ENCODE data around the gene IRF2BP2.

Gene IRF2BP2

GRCh38 chr1:234561319-234561718, 48.7 kb downstream of the IRF2BP2 start:
- Histone ChIP-seq H3K36me3 (no peaks in the 10 kb centered on the region), H3K9me3 (ENCODE audit: severe bottlenecking) (no peaks in the 10 kb centered on the region), H3K27ac (no peak overlapping the region), H3K27me3 (ENCODE audit: insufficient read depth, low read depth, severe bottlenecking) (no peaks in the 10 kb centered on the region), H3K4me3 (ENCODE audit: low read depth, low read length) (no peak overlapping the region)
- TF ChIP-seq, protein P1, sequence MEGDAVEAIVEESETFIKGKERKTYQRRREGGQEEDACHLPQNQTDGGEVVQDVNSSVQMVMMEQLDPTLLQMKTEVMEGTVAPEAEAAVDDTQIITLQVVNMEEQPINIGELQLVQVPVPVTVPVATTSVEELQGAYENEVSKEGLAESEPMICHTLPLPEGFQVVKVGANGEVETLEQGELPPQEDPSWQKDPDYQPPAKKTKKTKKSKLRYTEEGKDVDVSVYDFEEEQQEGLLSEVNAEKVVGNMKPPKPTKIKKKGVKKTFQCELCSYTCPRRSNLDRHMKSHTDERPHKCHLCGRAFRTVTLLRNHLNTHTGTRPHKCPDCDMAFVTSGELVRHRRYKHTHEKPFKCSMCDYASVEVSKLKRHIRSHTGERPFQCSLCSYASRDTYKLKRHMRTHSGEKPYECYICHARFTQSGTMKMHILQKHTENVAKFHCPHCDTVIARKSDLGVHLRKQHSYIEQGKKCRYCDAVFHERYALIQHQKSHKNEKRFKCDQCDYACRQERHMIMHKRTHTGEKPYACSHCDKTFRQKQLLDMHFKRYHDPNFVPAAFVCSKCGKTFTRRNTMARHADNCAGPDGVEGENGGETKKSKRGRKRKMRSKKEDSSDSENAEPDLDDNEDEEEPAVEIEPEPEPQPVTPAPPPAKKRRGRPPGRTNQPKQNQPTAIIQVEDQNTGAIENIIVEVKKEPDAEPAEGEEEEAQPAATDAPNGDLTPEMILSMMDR (IDR thresholded peaks at IDR 0.05; ENCODE audit: low read depth, low read length), result no peak
- peak; percentile 4 for DNase-seq

DNA sequence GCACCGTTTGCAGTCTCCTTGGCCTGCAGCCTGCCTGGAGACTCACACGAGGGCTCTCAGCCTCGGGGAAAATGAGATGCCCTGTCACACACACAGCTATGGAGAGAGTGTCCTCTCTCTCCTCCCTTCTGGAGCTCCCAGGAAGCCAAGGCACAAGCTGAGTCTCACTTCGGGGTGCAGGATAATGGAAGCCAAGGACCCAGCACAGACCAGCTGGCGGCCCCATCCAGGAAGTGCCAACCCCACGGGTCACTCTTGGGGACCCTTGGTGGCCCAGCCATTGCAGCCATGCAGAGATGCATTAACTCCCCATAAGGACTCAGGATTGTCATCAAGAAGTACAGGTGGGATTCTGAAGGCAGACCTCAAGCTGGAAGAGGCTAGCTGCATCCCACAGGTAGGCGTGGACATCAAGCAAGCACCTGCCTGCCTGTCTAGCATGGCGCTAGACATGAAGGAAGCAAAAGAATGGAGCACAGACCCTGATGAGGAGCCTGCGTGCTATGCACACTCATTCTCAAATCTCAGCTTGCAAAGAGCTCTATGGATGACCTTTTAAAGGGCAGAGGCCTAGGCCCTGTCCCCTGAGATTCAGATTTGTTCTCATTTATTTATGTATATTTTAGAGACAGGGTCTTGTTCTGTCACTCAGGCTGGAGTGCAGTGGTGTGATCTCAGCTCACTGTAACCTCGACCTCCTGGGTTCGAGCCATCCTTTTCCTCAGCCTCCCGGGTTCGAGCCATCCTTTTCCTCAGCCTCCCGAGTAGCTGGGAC, 49.9 kb downstream of the IRF2BP2 start:
- H3K27ac ChIP-seq, result no peak overlapping the region
- H3K36me3 ChIP-seq, result no peaks in the 10 kb centered on the region
- no peak overlapping the region for H3K4me3 ChIP-seq (ENCODE audit: low read depth, low read length)
- TF ChIP-seq, protein P1 (IDR thresholded peaks at IDR 0.05; ENCODE audit: low read depth, low read length), result no peak
- no peak for DNase-seq
- no peaks in the 10 kb centered on the region for H3K27me3 ChIP-seq (ENCODE audit: insufficient read depth, low read depth, severe bottlenecking)
- H3K9me3 ChIP-seq (ENCODE audit: severe bottlenecking), result no peaks in the 10 kb centered on the region

- no peaks in the 10 kb centered on the region for H3K27me3 ChIP-seq (ENCODE audit: insufficient read depth, low read depth, severe bottlenecking)
- no peak for DNase-seq
- TF ChIP-seq, protein P1 (IDR thresholded peaks at IDR 0.05; ENCODE audit: low read depth, low read length), result no peak
- no peak overlapping the region for H3K4me3 ChIP-seq (ENCODE audit: low read depth, low read length)
- H3K36me3 ChIP-seq, result no peaks in the 10 kb centered on the region
- no peak overlapping the region for H3K27ac ChIP-seq
- H3K9me3 ChIP-seq (ENCODE audit: severe bottlenecking), result no peaks in the 10 kb centered on the region
Measured at GRCh38 chr1:234559152-234559901, 50.7 kb downstream of the IRF2BP2 start.

- no peaks in the 10 kb centered on the region for H3K36me3 ChIP-seq
- TF ChIP-seq, protein P1 (IDR thresholded peaks at IDR 0.05; ENCODE audit: low read depth, low read length), result no peak
- peak; percentile 8 for DNase-seq
- H3K4me3 ChIP-seq (ENCODE audit: low read depth, low read length), result no peak overlapping the region
- no peaks in the 10 kb centered on the region for H3K9me3 ChIP-seq (ENCODE audit: severe bottlenecking)
- H3K27ac ChIP-seq, result no peak overlapping the region
- H3K27me3 ChIP-seq (ENCODE audit: insufficient read depth, low read depth, severe bottlenecking), result no peaks in the 10 kb centered on the region
Measured at GRCh38 chr1:234558330-234558836, 51.6 kb downstream of the IRF2BP2 start.

GRCh38 chr1:234556245-234556943, 53.6 kb downstream of the IRF2BP2 start:
- Histone ChIP-seq H3K36me3 (no peaks in the 10 kb centered on the region), H3K27me3 (ENCODE audit: insufficient read depth, low read depth, severe bottlenecking) (no peaks in the 10 kb centered on the region), H3K9me3 (ENCODE audit: severe bottlenecking) (no peaks in the 10 kb centered on the region), H3K27ac (no peak overlapping the region), H3K4me3 (ENCODE audit: low read depth, low read length) (no peak overlapping the region)
- TF ChIP-seq, protein P1 (IDR thresholded peaks at IDR 0.05; ENCODE audit: low read depth, low read length), result no peak
- peak; percentile 7 for DNase-seq

Measured in WERI-Rb-1 (cell line).